DOHH2 (cell line): ENCODE results near the gene UPP1.

ENCODE experiments used
- H3F3A ChIP-seq: fragments of 200-600 bp; sonication (generic), shearing (Covaris generic); 2 replicates; pipeline ENCODE4 v1.6.0; 2016; ENCODE audit warnings: antibody characterized with exemption, mild to moderate bottlenecking; ENCODE audit not compliant: control insufficient read depth, insufficient read depth
- H3K27ac ChIP-seq: fragments of 200-600 bp; sonication (generic); 2 replicates; pipeline ENCODE4 v1.5.1; 2014; ENCODE audit warnings: low read depth, mild to moderate bottlenecking, low read length, moderate library complexity
- H3K27me3 ChIP-seq: fragments of 200-600 bp; sonication (generic); 2 replicates; pipeline ENCODE4 v1.6.1; 2014; ENCODE audit warnings: mild to moderate bottlenecking, low read length, mixed read lengths; ENCODE audit not compliant: control insufficient read depth
- H3K36me3 ChIP-seq: fragments of 200-600 bp; sonication (generic); 2 replicates; pipeline ENCODE4 v1.6.1; 2014; ENCODE audit warnings: mild to moderate bottlenecking, low read length, moderate library complexity, mixed read lengths; ENCODE audit not compliant: control insufficient read depth
- H3K4me1 ChIP-seq: fragments of 200-600 bp; sonication (generic); 2 replicates; pipeline ENCODE4 v1.6.1; 2014; ENCODE audit warnings: mild to moderate bottlenecking, low read length, mixed read lengths; ENCODE audit not compliant: control insufficient read depth
- H3K4me2 ChIP-seq: fragments of 200-600 bp; sonication (generic); 2 replicates; pipeline ENCODE4 v1.6.0; 2014; ENCODE audit warnings: mild to moderate bottlenecking, low read length, moderate library complexity
- H3K4me3 ChIP-seq: fragments of 200-600 bp; sonication (generic); 2 replicates; pipeline ENCODE4 v1.5.1; 2014; ENCODE audit warnings: mild to moderate bottlenecking, low read length, mixed read lengths
- H3K79me2 ChIP-seq: fragments of 200-600 bp; sonication (generic); 2 replicates; pipeline ENCODE4 v1.6.1; 2014; ENCODE audit warnings: mild to moderate bottlenecking, low read length, mixed read lengths; ENCODE audit not compliant: control insufficient read depth
- H3K9me2 ChIP-seq: fragments of 200-600 bp; sonication (generic); replicated peaks from 2 replicates; pipeline ENCODE4 v1.6.1; 2014; ENCODE audit warnings: mild to moderate bottlenecking, low read length, mixed read lengths; ENCODE audit not compliant: control insufficient read depth
- H3K9me3 ChIP-seq: fragments of 200-600 bp; sonication (generic); 2 replicates; pipeline ENCODE4 v1.6.1; 2014; ENCODE audit warnings: antibody characterized with exemption, low read length, mixed read lengths; ENCODE audit not compliant: control insufficient read depth, insufficient read depth
- H4K20me1 ChIP-seq: fragments of 200-600 bp; sonication (generic); 2 replicates; pipeline ENCODE4 v1.6.0; 2014; ENCODE audit warnings: low read depth, mild to moderate bottlenecking, antibody characterized with exemption, low read length, moderate library complexity; ENCODE audit not compliant: control insufficient read depth, insufficient read depth
- CTCF ChIP-seq: fragments of 200-600 bp; sonication (generic); IDR thresholded peaks from one replicate; pipeline ENCODE4 v1.5.1; 2014; ENCODE audit warnings: antibody characterized with exemption, mild to moderate bottlenecking, low read depth, low read length; ENCODE audit not compliant: poor library complexity, severe bottlenecking
- EZH2phosphoT487 ChIP-seq: fragments of 200-600 bp; sonication (generic); IDR thresholded peaks from 2 replicates; pipeline ENCODE4 v1.6.1; 2017; ENCODE audit warnings: borderline replicate concordance, mild to moderate bottlenecking, antibody characterized with exemption, low read length, moderate library complexity, mixed read lengths

The UPP1 gene

DNA sequence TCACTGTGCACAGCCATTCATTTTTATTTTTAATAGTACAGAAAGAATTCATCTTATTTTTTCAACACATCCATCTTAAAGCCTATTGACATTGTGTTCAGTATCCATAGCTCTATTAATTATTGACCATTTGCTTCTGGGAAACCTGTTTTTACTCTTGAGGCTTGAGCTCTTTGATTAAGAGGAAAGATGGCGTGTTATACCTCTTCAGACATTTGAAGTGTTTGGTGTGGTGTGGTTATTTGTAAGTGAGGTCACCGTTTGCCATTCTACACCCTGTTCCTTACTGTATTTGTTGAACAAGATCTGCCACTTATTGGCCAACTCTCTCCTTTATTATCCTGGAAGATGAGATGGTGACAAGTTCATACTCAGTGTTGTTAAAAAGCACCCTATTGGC lies 35.3 kb upstream of the UPP1 start:
- Histone ChIP-seq H3K9me3 (peaks cover 8% of the 10 kb centered on the region), H4K20me1 (no peaks in the 10 kb centered on the region), H3K9me2 (no peaks in the 10 kb centered on the region), H3K4me3 (no peak overlapping the region), H3K4me1 (no peaks in the 10 kb centered on the region), H3K4me2 (no peak overlapping the region), H3K79me2 (no peaks in the 10 kb centered on the region), H3K36me3 (no peaks in the 10 kb centered on the region), H3K27me3 (no peaks in the 10 kb centered on the region), H3F3A (no peaks in the 10 kb centered on the region), H3K27ac (no peak overlapping the region)
- TF ChIP-seq EZH2phosphoT487 = no peak
- TF ChIP-seq CTCF = no peak

DNA sequence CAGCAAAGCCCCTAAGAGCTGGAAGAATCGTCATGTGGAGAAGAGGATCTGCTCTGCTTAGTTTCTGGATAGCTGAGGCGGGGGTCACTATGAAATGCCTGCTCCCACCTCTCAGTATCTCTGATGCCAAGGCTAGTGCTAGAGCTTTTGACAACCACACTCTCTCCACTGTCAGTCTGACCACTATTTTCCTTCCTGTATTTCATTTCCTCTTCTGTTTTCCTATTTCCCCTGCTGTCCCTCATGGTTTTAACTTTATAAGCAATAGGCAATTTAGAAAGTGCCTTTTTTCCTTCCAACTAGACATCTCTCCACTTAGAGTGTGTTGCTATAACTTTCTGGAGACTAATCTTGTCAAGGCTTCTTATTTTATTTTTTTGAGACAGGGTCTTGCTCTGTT lies 30.1 kb upstream of the UPP1 start:
- Histone ChIP-seq H4K20me1 (no peaks in the 10 kb centered on the region), H3K4me3 (no peak overlapping the region), H3K27ac (no peak overlapping the region), H3K9me3 (peaks cover 8% of the 10 kb centered on the region), H3K36me3 (no peaks in the 10 kb centered on the region), H3K79me2 (no peaks in the 10 kb centered on the region), H3K4me2 (no peak overlapping the region), H3K27me3 (peaks cover 7% of the 10 kb centered on the region), H3K4me1 (no peaks in the 10 kb centered on the region), H3K9me2 (no peaks in the 10 kb centered on the region), H3F3A (no peaks in the 10 kb centered on the region)
- TF ChIP-seq CTCF (no peak), EZH2phosphoT487 (no peak)

- no peak overlapping the region for H3K4me3 ChIP-seq
- H3K9me2 ChIP-seq = no peaks in the 10 kb centered on the region
- no peaks in the 10 kb centered on the region for H3F3A ChIP-seq
- no peak overlapping the region for H3K4me2 ChIP-seq
- no peaks in the 10 kb centered on the region for H4K20me1 ChIP-seq
- peaks cover 8% of the 10 kb centered on the region for H3K9me3 ChIP-seq
- peaks cover 9% of the 10 kb centered on the region for H3K27me3 ChIP-seq
- no peaks in the 10 kb centered on the region for H3K36me3 ChIP-seq
- H3K27ac ChIP-seq = no peak overlapping the region
- no peaks in the 10 kb centered on the region for H3K4me1 ChIP-seq
- no peaks in the 10 kb centered on the region for H3K79me2 ChIP-seq
- no peak for TF ChIP-seq EZH2phosphoT487
- no peak for TF ChIP-seq CTCF
Observed at GRCh38 chr7:48059706-48060105, 29.4 kb upstream of the UPP1 start.

DNA sequence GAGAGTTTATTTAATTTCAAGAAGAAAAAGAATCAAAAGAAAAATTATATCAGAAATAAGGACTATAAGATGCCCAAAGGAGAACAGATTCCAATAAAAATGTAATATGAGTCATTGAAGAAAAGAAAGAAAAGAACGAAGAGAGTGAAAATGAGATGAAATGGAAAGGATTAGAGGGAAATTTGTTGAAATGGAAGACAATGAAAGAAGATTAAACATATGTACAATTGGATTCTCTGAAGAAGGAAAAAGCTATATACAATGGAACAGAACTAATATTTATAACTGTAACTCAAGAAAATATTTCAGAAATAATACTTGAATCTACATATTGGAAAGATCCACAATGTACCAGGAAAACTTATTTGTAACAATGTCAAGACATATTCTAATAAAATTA lies 25.1 kb upstream of the UPP1 start:
- Histone ChIP-seq H3K79me2 (no peaks in the 10 kb centered on the region), H3K9me2 (no peaks in the 10 kb centered on the region), H4K20me1 (no peaks in the 10 kb centered on the region), H3K4me3 (no peak overlapping the region), H3K27ac (no peak overlapping the region), H3F3A (no peaks in the 10 kb centered on the region), H3K4me2 (no peak overlapping the region), H3K4me1 (no peaks in the 10 kb centered on the region), H3K9me3 (no peaks in the 10 kb centered on the region), H3K36me3 (no peaks in the 10 kb centered on the region), H3K27me3 (peaks cover 9% of the 10 kb centered on the region)
- TF ChIP-seq EZH2phosphoT487 = no peak
- no peak for TF ChIP-seq CTCF
